GM12878 (cell line): ENCODE measurements around the gene NCF4.

Source experiments
- CBX3 ChIP-seq: fragments of 200-600 bp; sonication (generic); IDR thresholded peaks from 2 replicates; pipeline ENCODE4 v1.6.1; 2016; ENCODE audit warnings: low read depth, borderline replicate concordance
- CEBPB ChIP-seq, 2 experiments: fragments of 150-350 bp in 1 of 2; IDR thresholded peaks; 2 replicates each; pipeline ENCODE4 v1.6.1; 2012 to 2014; ENCODE audit warnings: low read depth in 2 of 2, low read length in 2 of 2, borderline replicate concordance in 1 of 2, inconsistent platforms in 1 of 2
- CREB1 ChIP-seq: IDR thresholded peaks from 2 replicates; pipeline ENCODE4 v1.6.1; 2012; ENCODE audit warnings: low read depth, mild to moderate bottlenecking, inconsistent platforms
- CTCF ChIP-seq, 3 experiments: IDR thresholded peaks in 2 of 3; conservative IDR thresholded peaks in 1 of 3; 2 replicates each; pipeline ENCODE4 v1.5.1; 2011; ENCODE audit warnings: low read depth in 3 of 3, low read length in 3 of 3, mild to moderate bottlenecking in 3 of 3, control low read depth in 2 of 3, moderate library complexity in 2 of 3, inconsistent platforms in 1 of 3, mixed read lengths in 1 of 3; ENCODE audit not compliant: control insufficient read depth in 2 of 3, insufficient read depth in 1 of 3; ENCODE audit errors: extremely low read depth in 1 of 3
- EP300 ChIP-seq, 2 experiments: fragments of 150-350 bp in 1 of 2; IDR thresholded peaks; 2 replicates each; pipeline ENCODE4 v1.6.1; 2011 to 2012; ENCODE audit warnings: low read depth in 2 of 2, low read length in 2 of 2, borderline replicate concordance in 1 of 2, improper control_type of control experiment in 1 of 2, inconsistent platforms in 1 of 2; ENCODE audit not compliant: control insufficient read depth in 1 of 2
- FOXM1 ChIP-seq: IDR thresholded peaks from 2 replicates; pipeline ENCODE4 v1.6.1; 2012; ENCODE audit warnings: low read depth, mild to moderate bottlenecking, inconsistent platforms, low read length, moderate library complexity
- GATAD2B ChIP-seq: fragments of 450-650 bp; conservative IDR thresholded peaks from 2 replicates; pipeline ENCODE4 v1.6.1; 2017; ENCODE audit warnings: low read depth, mild to moderate bottlenecking, moderate library complexity
- NFXL1 ChIP-seq: fragments of 450-650 bp; IDR thresholded peaks from 2 replicates; pipeline ENCODE4 v1.6.1; 2017; ENCODE audit warnings: antibody characterized with exemption, mild to moderate bottlenecking, borderline replicate concordance
- PAX8 ChIP-seq: fragments of 450-650 bp; IDR thresholded peaks from 2 replicates; pipeline ENCODE4 v1.6.1; 2017; ENCODE audit warnings: mild to moderate bottlenecking, moderate library complexity
- RFX5 ChIP-seq: IDR thresholded peaks from 2 replicates; pipeline ENCODE4 v1.6.1; 2011; ENCODE audit warnings: low read depth, low read length, improper control_type of control experiment

- TF ChIP-seq PAX8: no peak
- no peak for TF ChIP-seq CBX3
- TF ChIP-seq GATAD2B: no peak
- TF ChIP-seq CTCF (IDR thresholded peaks at IDR 0.05 in 2 of 3, conservative IDR thresholded peaks at IDR 0.05 in 1 of 3; ENCODE audit: control insufficient read depth in 2 of 3, extremely low read depth in 1 of 3, insufficient read depth in 1 of 3, low read depth in 3 of 3, low read length in 3 of 3): no peak
- TF ChIP-seq EP300 (IDR thresholded peaks at IDR 0.05; ENCODE audit: borderline replicate concordance in 1 of 2, control insufficient read depth in 1 of 2, low read depth in 2 of 2, low read length in 2 of 2): no peak
- TF ChIP-seq CEBPB (IDR thresholded peaks at IDR 0.05; ENCODE audit: borderline replicate concordance in 1 of 2, low read depth in 2 of 2, low read length in 2 of 2): no peak
- no peak for TF ChIP-seq RFX5
- no peak for TF ChIP-seq NFXL1
- no peak for TF ChIP-seq FOXM1
- no peak for TF ChIP-seq CREB1
Observed at GRCh38 chr22:36863979-36864378, 3.2 kb downstream of the NCF4 start.
